Frontal cortex (tissue), 4 donors: ENCODE data around the gene SNN. TPM values are rescaled to one million over a fixed set of nuclear protein-coding genes. Genes with fewer than 3 reads are reported as not detected.

Experiments
- DNase-seq, 2 donors: peaks; one replicate each; pipeline ENCODE4 v3.0.0; 2012; ENCODE audit warnings: low spot score in 2 of 2
- FAIRE-seq: peaks from 2 replicates; lab custom pipeline; 2012; peaks lifted over from hg19 to GRCh38; lab: Jason Lieb, UNC
- total RNA-seq: library from RNA; depleted of rRNA; stranded (reverse); fragments of >200 nt; gene quantifications from one replicate; pipeline ENCODE4 v1.2.3, GENCODE V29; 2014
- donor health status: control.
- donor health status: control.
- donor health status: control.

The SNN gene
- total RNA-seq, 1 donor from 2014 or later, result 154 TPM

DNA sequence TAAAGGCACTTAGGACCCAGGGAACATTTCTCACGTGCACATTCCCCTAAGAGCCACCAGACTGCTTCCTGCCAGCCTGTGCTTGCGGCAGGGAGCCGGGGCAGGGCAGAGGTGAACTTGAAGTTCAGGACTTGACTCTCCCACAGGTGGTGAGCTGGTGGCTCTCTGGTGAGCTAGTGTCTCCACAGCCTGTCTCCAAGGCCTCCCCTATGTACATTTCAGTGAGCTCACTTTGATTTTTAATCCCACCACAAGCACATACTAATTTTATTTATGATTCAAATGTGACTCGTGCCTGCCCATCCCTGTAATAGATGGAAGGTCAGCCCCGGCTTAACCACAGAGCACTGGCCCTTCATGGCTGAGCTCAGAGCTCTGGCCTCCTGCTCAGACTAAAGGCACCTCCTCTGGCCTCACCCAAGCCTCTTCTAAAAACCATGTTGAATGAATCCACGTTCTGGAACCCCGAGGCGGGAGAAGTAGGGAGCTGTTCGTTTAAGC, 9.2 kb downstream of the SNN start:
- no peak for DNase-seq
- no peak for FAIRE-seq

DNA sequence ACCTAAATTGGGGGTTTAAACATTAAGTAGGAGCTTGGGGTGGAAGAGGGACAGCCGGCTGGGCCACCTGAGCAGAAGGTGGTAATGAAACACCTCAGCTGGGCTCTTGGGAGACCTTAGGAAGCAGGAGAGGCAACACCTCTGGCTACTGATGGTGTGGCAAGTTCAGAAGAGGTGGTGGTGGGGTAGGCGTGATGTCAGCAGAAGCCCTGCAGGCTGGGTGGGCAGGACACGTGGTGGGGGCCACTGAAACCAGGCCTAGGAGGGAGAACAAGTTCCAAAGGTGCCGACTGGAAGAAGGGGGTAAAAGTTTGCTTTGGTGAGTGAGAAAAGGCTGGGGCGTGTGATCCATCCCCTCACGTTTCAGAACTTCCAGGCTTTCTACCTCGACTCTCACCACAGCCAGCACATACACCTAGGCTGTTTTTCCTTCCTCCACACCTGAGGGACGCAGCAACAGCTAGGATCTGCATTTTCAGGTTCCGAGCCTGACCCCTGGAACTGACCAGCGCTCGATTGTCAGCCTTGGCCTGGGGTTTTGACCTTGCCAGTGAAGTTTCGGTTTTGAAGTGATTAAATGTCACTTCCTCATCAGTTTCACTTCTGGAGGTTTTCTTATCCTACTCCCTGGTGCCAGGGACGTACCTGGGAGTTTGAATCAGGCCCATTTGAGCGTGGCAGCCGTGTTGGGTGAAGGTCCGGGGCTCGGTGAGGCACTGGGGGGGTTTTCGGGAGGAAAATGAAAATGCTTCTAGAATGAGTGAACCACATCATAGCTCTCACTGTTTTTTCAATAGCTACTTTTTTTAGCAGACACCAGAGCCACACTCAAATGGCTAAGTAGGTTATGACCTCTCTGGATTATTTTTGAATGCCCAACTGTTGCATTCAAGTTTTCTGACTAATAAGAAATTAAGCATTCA, 10.0 kb downstream of the SNN start:
- no peak for FAIRE-seq

DNA sequence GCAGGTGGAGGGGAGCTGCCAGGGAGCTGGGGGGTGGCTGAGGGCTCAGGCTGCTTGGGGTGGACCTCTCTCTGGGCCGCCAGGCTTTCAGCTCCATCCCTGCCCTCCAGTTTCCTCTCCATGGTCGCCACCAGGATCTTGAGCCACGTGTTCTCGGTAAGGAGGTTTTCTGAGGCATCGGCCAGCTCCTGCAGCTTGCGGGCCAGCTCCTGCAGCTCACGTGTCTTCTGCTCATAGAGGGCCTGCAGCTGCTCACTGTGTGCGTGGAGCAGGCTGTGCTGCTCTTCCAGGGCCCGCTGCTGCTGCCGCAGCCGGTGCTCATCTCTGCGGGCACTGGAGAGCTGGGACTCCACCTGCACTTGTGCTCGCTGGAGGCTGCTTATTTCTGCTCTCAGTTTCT, 11.0 kb downstream of the SNN start:
- DNase-seq, result no peak

More for the DNA sequence above, 10.0 kb downstream of the SNN start:
- DNase-seq, result no peak

DNA sequence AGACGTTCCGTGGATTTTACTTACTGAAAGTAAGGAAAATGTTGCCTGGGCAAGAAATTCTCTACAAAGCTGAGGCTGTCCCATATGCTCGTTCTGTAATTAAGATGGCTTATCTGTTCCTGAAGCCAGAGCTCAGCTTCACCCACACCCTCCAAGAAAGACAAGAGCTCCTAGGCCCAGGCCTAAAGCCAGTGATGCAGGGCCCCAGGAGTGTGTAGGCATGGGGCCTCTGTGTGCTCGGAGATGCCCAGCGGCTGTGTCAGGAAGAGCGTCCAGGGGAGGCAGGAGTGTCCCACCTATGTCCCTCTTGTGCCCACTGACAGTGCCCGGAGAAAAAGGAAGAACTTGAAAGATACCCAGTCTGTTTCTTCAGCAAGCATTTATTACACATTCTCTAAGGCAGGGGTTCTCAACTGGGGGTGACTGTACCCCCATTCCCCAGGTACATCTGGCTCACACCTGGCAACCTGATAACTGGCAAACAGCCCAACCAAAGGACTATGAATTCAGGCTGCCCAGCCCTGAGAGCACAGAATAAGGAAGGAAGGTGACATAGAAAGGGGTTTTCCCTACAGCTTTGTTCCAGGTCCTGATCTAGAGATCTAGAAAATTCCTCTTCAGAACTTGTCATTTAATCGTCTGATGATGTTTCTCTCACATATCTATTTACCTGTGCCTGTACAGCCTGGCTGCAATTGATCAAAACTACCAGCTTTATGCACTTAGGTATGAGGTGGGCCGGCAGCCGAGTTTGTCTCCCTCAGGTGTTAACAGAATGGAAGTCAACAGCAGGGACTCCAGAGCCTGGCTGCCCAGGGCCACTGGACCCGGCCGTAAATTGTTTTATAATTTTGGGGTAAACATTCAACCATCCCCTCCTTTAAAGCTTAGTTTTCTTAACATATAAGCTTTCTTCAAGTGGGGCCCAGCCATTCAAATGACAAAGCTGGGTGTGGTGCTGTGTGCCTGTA, 12.0 kb downstream of the SNN start:
- DNase-seq (no peak), FAIRE-seq (no peak)

More for the DNA sequence above, 11.0 kb downstream of the SNN start:
- no peak for FAIRE-seq

DNA sequence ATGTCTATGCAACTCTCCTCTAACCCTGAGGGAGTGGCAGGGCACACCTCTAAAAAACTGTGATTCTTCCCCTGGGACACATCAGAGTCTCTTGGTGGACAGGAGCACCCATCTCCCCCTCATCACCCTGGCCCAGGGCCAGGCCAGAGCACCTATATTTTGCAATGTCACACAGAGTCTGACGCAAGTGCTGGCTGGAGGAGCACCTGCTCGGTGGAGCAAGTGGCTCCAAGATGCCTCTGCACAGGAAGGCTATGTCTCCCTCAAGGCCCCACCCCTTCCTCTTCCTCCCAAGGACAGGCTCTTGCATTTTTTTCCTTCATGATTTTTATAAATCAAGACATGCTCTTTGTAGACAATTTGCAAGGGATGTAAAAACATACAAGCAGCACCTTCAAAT, 13.3 kb downstream of the SNN start:
- DNase-seq (no peak), FAIRE-seq (no peak)

DNA sequence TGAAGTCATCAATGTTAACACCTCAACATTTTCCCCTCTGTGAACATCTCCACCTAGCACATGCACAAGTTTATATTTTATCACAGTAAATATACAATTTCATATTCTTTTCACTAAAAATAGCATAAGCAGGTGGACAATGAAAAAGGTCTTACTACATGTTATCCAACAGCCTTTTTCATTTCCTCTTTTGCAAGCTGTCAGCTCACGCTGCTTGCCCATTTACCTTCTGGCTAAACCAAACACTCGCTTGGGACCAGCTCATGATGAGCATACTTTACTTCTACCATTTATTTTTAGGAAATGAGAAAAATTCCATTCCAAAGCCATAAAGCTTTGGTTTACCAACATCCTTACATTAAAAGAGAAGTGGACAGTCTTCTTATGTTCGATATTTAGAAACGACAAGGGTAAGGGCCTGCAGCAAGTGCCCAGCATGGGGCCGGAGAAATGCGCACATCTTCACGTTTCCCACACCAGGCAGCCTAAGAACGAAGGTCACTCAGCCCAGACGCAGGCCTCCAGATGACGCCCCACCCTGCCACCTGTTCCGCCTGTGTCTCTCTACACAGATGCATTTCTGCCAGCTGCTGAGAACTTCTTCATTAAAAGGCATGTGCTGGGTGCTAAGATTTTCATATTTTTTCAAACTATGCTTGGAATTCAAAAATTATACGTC, 13.9 kb downstream of the SNN start:
- DNase-seq (no peak), FAIRE-seq (no peak)

DNA sequence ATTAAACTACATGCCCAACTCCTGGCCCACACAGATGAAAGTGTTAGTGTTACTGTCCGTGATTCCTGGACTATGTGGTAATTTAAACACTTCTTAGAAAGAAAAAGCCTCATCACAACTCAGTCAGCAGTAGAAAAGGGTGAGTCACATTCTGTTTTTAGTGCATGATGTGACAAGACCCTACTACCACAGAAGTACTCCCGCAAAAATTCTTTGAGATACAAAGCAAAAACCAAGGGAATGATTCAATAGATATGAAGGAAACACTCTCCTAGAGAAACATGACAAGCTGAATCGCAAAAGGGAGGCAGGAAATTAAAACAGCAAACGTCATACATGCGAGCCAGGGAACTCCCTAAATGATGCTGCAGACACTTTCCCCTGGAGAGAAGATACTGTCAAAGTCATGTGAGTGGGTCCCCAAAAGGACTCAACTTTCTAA, 14.4 kb downstream of the SNN start:
- FAIRE-seq, result no peak

DNA sequence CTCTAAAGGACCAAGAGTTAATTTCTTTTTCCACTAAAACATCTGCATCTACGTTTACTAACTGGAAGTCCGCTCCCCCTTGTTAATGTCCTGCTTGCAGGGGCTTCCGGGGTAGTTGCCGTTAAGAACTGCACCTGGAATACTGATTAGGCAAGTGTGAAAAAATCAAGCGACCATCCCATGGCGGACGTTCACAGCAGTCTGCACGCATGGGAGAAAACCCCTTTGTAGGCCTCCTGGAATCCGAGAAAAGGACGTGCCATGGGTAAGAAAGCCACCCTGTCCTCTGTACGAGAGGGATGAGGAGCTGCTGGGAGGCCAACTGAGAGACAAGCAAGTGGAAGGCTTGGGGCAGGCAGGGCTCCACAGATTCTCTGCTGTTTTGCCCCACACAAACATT, 14.9 kb downstream of the SNN start:
- FAIRE-seq, result no peak

More for the DNA sequence above, 14.4 kb downstream of the SNN start:
- no peak for DNase-seq

DNA sequence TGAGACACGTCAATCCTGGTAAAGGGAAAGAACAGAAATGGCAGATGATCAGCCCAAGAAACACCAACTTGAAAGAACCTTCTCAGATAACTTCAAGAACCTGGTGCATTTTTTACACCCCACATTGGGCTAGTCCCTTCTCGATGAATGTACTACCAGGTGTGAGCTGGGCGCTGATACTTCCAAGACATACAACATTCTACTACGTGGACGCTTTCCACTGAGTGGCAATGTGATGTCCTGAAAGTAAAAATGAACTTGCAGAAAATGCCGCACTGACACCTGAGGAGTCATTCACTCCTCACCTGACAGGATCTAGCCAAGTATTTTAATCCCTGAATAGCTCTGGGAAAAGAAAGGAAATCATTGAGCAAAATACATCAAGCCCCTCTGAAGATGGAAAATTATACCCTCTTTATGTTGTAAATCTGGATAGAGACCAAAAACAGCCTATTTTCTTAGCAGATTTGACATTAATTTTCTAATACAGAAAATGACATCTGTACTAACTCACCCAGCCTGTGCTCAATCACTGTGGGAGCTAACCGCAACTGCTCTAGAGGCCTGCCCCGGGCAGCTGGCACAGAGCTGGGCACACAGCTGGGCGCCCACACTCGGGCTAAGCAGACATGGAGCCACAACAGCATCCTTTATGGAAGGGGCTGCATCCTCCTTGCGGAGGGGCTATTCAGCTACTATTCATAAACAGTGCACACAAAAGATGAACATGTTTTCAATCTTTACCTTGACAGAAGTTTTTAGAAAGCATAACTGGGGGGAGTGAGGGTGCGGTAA, 16.2 kb downstream of the SNN start:
- no peak for FAIRE-seq

More for the DNA sequence above, 14.9 kb downstream of the SNN start:
- DNase-seq, result no peak

DNA sequence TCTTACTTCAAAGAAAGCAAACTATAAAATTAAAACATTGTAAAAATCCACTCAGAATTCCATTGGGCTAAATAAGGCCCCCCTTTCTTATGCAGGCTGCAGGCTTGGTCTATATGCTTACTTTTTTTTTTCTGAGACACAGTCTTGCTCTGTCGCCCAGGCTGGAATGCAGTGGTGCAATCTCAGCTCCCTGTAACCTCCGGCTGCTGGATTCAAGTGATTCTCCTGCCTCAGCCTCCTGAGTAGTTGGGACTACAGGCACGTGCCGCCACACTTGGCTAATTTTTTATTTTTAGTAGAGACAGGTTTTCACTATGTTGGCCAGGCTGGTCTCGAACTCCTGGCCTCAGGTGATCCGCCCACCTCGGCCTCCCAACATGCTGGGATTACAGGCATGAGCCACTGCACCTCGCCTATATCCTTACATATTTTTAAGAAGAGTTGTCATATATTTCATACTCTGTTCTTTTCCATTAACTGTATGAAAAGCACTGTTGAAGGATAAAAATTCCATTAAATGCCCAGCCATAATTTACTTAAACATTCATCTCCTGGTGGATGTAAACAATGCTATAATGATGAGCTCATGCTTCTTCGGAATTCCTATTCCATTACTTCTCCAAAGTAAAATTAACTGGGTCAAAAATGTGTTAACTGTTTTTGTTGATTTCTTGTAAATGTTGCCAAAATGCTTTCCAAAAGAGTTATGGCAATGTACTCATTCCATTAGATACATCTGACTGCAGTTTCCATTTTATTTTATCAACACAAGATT, 17.8 kb downstream of the SNN start:
- DNase-seq, result no peak

More for the DNA sequence above, 16.2 kb downstream of the SNN start:
- no peak for DNase-seq

DNA sequence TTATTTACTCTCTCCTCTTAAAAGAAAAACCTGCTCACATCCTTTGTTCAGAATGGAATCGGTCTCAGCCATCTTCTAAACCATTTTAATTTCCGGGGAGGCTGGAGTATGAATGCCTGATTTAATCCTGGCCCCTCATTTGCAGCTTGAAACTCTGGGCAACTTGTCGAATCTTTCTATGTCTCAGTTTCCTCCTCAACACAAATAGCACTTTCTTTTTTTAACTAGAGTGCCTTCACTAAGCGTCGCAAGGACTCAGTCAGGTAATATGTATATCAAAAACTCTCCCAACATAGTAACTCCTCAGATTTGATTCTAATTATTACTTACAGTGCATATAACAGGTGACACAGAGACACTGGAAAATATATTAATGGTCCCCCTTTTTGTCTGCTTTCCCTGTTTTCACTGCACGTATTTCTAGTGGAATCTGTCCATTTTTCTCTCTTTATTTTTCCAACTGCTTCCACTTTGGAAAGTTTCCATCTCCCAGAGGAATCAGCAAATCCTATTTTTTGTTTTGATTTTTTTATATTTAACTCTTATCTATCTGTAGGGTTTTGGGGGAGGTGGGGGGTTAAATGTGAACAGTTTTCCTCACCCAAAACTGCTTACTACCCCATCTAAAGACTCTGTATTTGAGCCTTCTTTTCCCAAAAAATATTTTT, 18.6 kb downstream of the SNN start:
- FAIRE-seq, result no peak
- DNase-seq, result no peak

More for the DNA sequence above, 17.8 kb downstream of the SNN start:
- FAIRE-seq, result no peak

DNA sequence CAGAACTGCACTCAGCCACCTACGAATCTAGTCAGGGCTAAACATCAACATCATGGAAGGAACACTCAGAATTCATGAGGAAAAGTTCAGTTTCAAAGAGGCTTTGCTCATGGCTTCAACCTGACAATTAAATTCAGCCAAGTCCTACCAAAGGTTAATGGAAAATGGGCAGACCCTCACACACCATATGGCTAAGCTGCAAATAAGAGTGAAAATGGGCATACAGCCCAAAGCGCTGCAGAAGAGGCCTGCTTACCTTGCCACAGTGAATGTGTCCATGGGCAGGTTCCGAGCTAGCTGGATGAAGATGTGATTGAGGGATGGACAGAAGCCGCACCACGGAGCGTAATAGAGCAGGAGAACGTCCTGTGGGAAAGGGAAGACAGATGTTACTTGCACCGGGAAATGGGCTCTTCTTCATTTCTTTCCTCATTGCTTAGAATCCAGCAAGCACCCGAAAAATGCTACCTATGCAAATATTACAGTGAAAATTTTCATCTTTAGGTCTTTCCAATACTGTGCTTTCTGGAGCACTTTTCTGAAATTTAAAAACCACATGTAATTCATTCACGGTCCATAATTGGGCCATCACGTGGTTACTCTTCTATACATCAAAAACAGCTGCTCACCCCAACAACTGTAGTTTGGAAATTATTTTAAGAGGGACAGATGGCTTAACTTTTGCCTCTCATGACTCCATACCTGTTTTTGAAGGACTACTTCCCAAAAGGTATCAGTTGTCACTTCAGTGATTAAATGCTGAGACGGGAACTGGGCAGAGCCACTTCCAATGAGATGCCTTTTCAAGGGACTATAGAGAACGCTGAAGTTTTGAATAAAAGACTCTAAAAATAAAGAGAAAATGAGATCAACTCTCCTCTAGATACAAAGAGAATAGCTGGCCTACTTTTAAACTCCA, 19.6 kb downstream of the SNN start:
- no peak for FAIRE-seq
- DNase-seq, result no peak

DNA sequence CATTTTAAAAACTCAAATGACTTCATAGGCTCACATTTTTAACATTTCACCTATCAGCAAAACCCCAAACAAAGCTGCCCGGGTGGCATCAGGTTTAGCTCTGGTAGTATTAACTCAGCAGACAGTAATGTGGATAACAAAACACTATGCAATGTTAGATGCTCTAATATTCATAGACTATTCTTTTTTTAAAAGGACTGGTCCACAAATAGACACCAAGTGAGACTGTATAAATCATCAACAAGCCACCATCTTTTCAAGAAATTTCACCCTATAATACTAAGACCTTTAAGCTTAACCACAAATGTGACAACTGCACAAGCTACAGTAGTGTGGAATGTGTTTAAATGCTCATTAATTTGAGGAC, 20.2 kb downstream of the SNN start:
- FAIRE-seq, result no peak
- no peak for DNase-seq

DNA sequence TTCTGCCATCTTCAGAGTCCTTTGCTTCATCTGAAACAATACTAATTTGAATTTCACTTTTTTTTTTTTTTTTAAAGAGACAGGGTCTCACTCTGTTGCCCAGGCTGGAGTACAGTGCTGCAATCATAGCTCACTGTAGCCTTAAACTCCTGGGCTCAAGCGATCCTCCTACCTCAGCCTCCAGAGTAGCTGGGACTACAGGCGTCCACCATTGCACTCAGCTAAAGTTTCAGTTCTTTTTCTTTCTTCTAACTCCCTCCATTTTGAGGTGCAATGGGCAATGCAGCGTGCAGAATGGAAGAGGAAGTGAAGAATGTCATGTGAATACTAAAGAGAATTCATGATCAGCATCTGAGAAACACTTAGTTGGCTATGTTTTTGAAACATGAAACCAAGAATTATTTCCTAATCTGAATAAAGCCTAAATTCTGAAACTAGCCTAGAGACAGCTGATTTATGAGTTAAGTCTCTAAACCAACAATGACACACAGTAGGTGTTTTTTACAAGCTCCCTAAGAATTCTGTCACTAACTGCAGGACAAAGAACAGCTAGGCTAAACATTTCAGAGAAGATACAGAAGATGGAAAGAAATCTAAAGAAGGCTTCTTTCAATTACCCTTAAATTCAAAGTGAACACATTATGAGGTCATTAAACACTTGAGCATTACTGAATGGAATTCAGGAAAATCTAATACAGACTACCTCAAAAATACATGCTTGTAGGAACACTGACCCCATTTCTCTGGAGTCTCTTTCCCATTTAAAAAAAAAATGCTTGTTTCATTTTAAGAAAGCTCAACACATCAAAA, 21.0 kb downstream of the SNN start:
- DNase-seq (no peak), FAIRE-seq (no peak)

DNA sequence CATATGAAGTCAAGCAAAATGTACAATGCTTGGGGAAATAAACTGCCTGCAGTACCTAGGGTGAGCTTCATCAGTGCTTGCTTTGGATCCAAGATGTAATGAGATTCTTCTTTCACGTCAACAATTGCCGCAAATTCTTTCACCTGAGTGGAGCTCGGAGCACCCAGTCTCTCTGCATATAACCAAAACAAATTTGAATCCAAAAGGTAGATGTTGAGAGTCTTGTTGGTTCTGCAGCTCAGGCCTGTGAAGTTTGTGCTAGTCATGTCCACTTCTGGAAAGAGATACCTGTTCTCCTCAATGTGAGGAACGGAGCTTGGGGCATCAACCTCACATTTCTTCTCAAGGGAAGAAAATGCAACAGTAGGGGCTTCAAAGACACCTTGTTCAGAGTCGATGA, 23.0 kb downstream of the SNN start:
- no peak for DNase-seq
- no peak for FAIRE-seq

DNA sequence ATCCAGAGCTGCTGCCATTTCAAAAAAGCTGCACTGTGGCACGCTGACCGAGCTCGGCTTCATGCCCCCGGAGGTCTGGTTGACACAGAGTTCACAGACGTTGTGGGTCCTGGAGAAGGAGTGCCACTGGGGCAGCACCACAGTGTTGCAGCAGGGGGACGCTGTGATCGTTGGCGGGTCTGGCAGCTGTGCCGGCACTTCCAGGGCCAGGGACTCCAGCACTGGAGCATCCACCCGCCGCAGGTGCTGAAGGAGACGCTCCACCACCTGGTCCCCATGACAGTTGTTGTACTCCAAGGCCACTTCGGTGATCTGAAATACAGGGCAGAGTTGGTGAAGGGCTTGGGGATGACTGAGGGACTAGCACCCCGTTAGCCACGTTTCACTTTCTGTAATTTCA, 23.5 kb downstream of the SNN start:
- DNase-seq (no peak), FAIRE-seq (no peak)
